HG03469 (cell line): ENCODE measurements around the gene GLYATL1.
"Not testable (repeated sequence)": the region's sequence is repeated elsewhere in the genome, so short reads cannot be mapped to it uniquely, and the experiment has no call there.

ENCODE experiments used
- ATAC-seq: cut with Tn5 transposase; IDR thresholded peaks from one replicate; pipeline ENCODE4 v1.9.1; 2021; ENCODE audit warnings: mild to moderate bottlenecking, moderate library complexity, moderate number of reproducible peaks; ENCODE audit not compliant: unreplicated experiment

The GLYATL1 gene

DNA sequence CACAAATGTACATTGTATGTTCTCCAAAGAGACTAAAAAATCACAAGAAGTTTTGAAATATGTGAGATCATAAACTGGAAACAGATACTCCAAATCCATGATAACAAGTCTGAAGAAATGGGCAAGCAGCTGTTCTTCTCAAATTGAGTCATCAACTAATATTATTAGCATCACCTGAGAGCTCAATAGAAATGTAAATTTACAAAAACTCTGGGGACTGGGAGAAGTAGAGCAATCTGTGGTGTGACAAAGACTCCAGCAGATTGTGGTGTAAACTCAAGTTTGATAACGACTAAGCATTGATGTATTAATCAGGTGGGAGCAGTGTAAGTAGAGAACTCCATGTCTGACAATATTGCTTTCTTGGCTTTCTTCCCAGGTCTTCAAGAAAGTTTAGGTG lies 53.2 kb downstream of the GLYATL1 start:
- no peak for ATAC-seq

DNA sequence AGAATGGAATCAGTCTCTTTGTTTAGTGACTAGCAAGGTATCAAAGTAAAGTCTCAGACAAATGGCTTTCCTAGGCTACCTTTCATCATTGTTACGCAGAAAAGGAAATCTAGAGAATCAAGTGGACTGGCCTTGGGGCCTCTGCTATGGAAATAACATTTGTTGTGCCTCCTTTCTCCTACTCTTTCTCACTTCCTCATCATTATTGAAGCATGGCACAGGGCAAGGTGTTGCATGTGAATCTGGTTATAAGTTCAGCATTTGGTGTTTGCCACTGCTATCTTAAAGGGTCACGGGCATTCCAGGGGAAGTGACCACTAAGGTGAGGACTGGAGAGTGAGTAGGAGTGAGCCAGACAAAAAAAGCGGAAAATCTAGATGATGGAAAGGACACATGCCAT lies 54.9 kb downstream of the GLYATL1 start:
- ATAC-seq = no peak

DNA sequence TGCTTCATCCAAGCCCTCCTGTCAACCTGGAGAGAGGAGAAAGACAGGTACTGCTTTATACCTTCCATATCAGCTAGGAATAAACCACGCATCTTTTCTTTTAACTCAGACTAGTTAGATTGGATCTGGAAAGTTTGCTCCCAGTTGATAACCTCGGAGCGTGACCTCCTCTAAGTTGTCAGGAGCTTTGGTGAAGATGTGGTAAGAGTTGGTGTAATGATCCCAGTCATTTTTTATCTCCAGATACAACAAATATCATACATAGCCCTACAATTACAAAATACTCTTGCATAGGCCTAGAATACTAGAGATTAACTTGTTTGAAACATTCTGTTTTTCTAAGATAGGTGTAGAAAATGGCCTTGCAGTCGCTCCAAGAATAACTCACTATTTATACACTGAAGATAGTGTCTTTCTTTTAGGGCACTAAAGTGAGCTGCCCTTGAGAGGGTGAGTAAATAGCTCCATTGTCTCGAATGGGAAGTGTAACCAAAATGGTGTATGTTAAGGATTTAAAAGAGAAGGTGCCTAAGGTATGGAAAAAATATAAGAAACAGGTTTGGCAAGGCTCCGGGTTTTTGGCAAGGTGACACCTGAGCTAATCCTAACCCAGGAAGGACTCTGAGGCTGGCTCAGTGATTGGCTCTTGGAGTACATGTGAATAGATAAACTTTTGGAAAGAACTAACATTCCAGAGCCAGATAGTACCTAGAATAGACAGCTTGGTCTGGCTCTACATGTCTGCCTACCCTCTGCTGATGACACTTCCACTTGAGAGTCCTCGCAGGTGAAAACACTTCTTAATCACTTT lies 59.4 kb downstream of the GLYATL1 start:
- no peak for ATAC-seq

DNA sequence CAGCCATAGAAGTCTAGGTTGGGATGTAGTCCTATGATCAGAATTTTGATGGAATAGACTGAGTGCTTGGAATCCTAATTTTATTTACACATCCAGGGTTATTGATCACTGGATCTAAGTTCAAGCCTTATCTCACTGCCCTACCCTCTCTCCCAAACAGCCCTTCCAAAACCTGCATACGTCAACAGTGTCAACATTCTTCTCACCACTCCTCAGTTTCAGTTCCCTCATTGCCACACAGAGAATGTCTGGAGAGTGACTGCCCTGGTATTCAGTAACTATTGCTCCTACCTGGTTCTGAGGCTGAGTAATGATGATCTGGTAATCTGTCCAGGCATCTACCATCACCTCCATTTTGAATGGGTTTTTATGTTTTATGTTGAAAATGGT lies 60.0 kb downstream of the GLYATL1 start:
- peak; percentile 90 for ATAC-seq

DNA sequence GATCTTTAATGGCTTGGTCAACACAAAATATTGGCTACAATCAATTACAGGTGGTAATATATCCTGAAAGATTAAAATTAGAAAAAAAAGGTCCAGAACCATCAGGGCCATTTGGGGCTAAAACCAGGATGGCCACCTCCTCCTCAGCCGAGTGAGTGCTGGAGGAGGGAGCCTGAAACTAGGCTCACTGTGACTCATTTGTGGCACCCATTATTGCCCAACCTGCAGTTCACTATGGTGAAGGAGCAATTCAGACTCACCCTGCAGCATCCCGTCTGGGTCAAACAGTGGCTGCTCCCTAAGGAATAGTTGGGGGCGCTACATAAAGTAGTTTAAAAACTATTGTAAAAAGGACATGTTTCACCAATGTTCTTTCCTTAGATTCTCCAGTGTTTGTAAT lies 60.7 kb downstream of the GLYATL1 start:
- no peak for ATAC-seq

DNA sequence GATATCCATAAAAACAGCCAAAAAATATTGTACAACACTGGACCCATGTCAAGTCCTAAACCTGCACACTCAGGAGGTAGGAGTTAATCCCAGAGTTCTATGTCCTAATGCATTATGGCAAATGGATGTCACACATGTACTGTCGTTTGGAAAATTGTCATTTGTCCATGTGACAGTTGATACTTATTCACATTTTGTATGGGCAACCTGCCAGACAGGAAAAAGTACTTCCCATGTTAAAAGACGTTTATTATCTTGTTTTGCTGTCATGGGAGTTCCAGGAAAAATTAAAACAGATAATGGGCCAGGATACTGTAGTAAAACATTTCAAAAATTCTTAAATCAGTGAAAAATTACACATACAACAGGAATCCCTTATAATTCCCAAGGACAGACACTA lies 62.7 kb downstream of the GLYATL1 start:
- ATAC-seq = not testable (repeated sequence)
